DOHH2 (cell line): ENCODE data around the gene BRI3BP.

Source experiments
- H3F3A ChIP-seq: fragments of 200-600 bp; sonication (generic), shearing (Covaris generic); 2 replicates; pipeline ENCODE4 v1.6.0; 2016; ENCODE audit warnings: antibody characterized with exemption, mild to moderate bottlenecking; ENCODE audit not compliant: control insufficient read depth, insufficient read depth
- H3K27ac ChIP-seq: fragments of 200-600 bp; sonication (generic); 2 replicates; pipeline ENCODE4 v1.5.1; 2014; ENCODE audit warnings: low read depth, mild to moderate bottlenecking, low read length, moderate library complexity
- H3K27me3 ChIP-seq: fragments of 200-600 bp; sonication (generic); 2 replicates; pipeline ENCODE4 v1.6.1; 2014; ENCODE audit warnings: mild to moderate bottlenecking, low read length, mixed read lengths; ENCODE audit not compliant: control insufficient read depth
- H3K36me3 ChIP-seq: fragments of 200-600 bp; sonication (generic); 2 replicates; pipeline ENCODE4 v1.6.1; 2014; ENCODE audit warnings: mild to moderate bottlenecking, low read length, moderate library complexity, mixed read lengths; ENCODE audit not compliant: control insufficient read depth
- H3K4me1 ChIP-seq: fragments of 200-600 bp; sonication (generic); 2 replicates; pipeline ENCODE4 v1.6.1; 2014; ENCODE audit warnings: mild to moderate bottlenecking, low read length, mixed read lengths; ENCODE audit not compliant: control insufficient read depth
- H3K4me2 ChIP-seq: fragments of 200-600 bp; sonication (generic); 2 replicates; pipeline ENCODE4 v1.6.0; 2014; ENCODE audit warnings: mild to moderate bottlenecking, low read length, moderate library complexity
- H3K4me3 ChIP-seq: fragments of 200-600 bp; sonication (generic); 2 replicates; pipeline ENCODE4 v1.5.1; 2014; ENCODE audit warnings: mild to moderate bottlenecking, low read length, mixed read lengths
- H3K79me2 ChIP-seq: fragments of 200-600 bp; sonication (generic); 2 replicates; pipeline ENCODE4 v1.6.1; 2014; ENCODE audit warnings: mild to moderate bottlenecking, low read length, mixed read lengths; ENCODE audit not compliant: control insufficient read depth
- H3K9me2 ChIP-seq: fragments of 200-600 bp; sonication (generic); replicated peaks from 2 replicates; pipeline ENCODE4 v1.6.1; 2014; ENCODE audit warnings: mild to moderate bottlenecking, low read length, mixed read lengths; ENCODE audit not compliant: control insufficient read depth
- H3K9me3 ChIP-seq: fragments of 200-600 bp; sonication (generic); 2 replicates; pipeline ENCODE4 v1.6.1; 2014; ENCODE audit warnings: antibody characterized with exemption, low read length, mixed read lengths; ENCODE audit not compliant: control insufficient read depth, insufficient read depth
- H4K20me1 ChIP-seq: fragments of 200-600 bp; sonication (generic); 2 replicates; pipeline ENCODE4 v1.6.0; 2014; ENCODE audit warnings: low read depth, mild to moderate bottlenecking, antibody characterized with exemption, low read length, moderate library complexity; ENCODE audit not compliant: control insufficient read depth, insufficient read depth
- CTCF ChIP-seq: fragments of 200-600 bp; sonication (generic); IDR thresholded peaks from one replicate; pipeline ENCODE4 v1.5.1; 2014; ENCODE audit warnings: antibody characterized with exemption, mild to moderate bottlenecking, low read depth, low read length; ENCODE audit not compliant: poor library complexity, severe bottlenecking
- EZH2phosphoT487 ChIP-seq: fragments of 200-600 bp; sonication (generic); IDR thresholded peaks from 2 replicates; pipeline ENCODE4 v1.6.1; 2017; ENCODE audit warnings: borderline replicate concordance, mild to moderate bottlenecking, antibody characterized with exemption, low read length, moderate library complexity, mixed read lengths

The BRI3BP gene

DNA sequence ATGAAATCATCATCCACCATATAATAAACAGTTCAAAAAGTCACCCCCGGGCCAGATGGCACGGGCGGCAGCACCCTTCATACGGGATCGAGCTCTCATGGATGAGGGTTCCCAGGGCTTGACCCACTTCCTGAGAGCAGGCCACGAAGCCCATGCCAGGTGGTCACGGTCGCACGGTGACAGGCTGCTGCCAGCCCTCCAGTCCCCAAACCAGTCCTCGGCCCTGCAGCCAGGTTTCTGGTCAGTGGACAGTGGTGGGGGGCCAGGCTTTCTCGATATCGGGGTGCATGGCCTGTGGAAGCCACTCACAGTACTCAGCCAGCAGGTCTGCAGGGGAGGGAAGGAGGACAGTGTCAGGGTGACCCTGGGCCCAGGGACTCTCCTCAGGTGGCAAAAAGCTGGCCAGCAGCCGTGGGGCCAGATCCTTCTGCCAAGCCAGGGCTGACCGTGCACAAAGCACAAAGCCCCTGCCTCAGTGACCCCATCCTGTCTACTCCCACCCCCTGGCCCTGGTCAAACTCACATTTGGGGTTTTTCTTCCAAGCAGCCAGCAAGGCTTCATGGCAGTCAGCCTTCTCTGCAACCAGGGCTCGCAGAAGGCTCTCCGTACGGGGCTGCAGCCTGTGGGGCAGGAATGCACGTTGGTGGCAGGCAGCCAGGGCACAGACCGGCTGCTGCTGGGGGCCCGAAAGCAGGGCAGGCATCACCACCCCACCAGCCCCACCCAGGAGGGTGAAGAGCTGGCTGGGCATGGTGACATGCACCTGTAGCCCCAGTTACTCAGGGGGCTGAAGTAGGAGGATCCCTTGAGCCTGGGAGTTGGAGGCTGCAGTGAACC lies 45.7 kb upstream of the BRI3BP start:
- H3K9me2 ChIP-seq: no peaks in the 10 kb centered on the region
- no peak overlapping the region for H3K4me3 ChIP-seq
- H3K4me1 ChIP-seq: no peaks in the 10 kb centered on the region
- no peaks in the 10 kb centered on the region for H3K27me3 ChIP-seq
- H3K27ac ChIP-seq: no peak overlapping the region
- H3K79me2 ChIP-seq: no peaks in the 10 kb centered on the region
- no peak overlapping the region for H3K4me2 ChIP-seq
- H4K20me1 ChIP-seq: no peaks in the 10 kb centered on the region
- no peaks in the 10 kb centered on the region for H3F3A ChIP-seq
- H3K36me3 ChIP-seq: peaks cover 58% of the 10 kb centered on the region
- no peak for TF ChIP-seq EZH2phosphoT487
- TF ChIP-seq CTCF: no peak
- no peaks in the 10 kb centered on the region for H3K9me3 ChIP-seq

DNA sequence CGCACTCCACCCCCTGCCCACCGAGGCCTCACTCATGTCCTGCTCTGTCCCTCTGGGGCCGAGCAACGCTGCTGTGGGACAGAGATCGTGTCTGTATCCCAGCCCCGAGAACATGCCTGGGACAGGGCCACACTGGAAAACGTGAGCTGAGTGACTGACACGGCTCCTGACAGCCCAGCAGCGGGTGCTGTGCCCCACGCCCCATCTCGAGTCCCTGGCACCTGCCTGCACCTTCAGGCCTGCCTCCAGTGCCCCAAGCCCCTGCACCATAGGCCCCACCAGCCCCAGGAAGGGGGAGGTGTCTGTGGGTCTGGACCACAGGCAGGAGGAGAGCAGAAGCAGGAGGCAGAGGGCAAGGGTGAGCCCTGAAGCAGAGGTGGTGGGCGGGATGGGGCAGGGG lies 44.4 kb upstream of the BRI3BP start:
- Histone ChIP-seq H3K36me3 (peaks cover 68% of the 10 kb centered on the region), H3F3A (no peaks in the 10 kb centered on the region), H3K9me3 (no peaks in the 10 kb centered on the region), H3K79me2 (no peaks in the 10 kb centered on the region), H3K27me3 (no peaks in the 10 kb centered on the region), H3K27ac (no peak overlapping the region), H3K4me3 (no peak overlapping the region), H4K20me1 (no peaks in the 10 kb centered on the region), H3K4me2 (no peak overlapping the region), H3K4me1 (no peaks in the 10 kb centered on the region), H3K9me2 (no peaks in the 10 kb centered on the region)
- no peak for TF ChIP-seq EZH2phosphoT487
- no peak for TF ChIP-seq CTCF

GRCh38 chr12:124949779-124950728 lies 43.4 kb upstream of the BRI3BP start:
- H3K4me3 ChIP-seq: no peak overlapping the region
- H3K9me3 ChIP-seq: no peaks in the 10 kb centered on the region
- no peak overlapping the region for H3K4me2 ChIP-seq
- H3F3A ChIP-seq: no peaks in the 10 kb centered on the region
- peaks cover 76% of the 10 kb centered on the region for H3K36me3 ChIP-seq
- no peaks in the 10 kb centered on the region for H3K79me2 ChIP-seq
- no peak for TF ChIP-seq CTCF
- TF ChIP-seq EZH2phosphoT487: no peak
- H3K9me2 ChIP-seq: no peaks in the 10 kb centered on the region
- no peaks in the 10 kb centered on the region for H3K27me3 ChIP-seq
- no peak overlapping the region for H3K27ac ChIP-seq
- H3K4me1 ChIP-seq: no peaks in the 10 kb centered on the region
- H4K20me1 ChIP-seq: no peaks in the 10 kb centered on the region
